HG03460 (cell line): ENCODE data around the gene GPR37.

ENCODE experiments used
- ATAC-seq: cut with Tn5 transposase; IDR thresholded peaks from one replicate; pipeline ENCODE4 v1.9.1; 2021; ENCODE audit not compliant: unreplicated experiment

Gene GPR37

DNA sequence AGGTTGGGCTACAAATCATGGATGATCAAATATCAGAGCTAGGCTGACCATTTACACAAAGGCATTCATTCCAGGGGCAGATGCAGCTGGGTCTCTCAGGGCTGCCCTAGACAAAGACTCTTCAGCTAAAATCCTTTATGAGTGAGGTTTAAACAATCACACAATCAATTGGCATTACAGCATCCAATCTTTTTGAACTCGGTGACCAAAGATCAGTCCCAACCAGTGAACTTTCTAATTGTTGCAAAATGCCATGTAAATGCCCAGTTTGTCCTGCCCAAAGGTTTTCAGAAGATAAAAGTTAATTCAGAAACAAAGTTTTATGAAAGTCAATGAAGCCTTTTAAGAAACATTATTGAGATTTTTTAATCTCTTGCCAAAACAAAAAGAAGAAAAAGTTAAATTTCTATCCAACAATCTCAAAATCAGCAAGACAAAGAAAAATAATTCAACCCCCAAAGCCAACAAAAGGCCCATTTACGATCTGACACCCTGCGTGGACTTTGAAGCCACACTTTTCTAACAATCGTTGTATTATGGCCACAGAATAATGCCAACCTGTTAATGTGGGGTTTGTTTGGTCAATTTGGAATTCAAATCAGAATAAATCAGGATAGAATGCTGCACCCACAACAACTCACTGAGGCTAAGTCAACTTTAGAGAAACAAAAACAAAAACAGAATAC, 40.9 kb downstream of the GPR37 start:
- ATAC-seq, result no peak

- no peak for ATAC-seq
These were observed 41.5 kb downstream of the GPR37 start for GRCh38 chr7:124724079-124724478.

GRCh38 chr7:124723012-124723411, 42.6 kb downstream of the GPR37 start:
- no peak for ATAC-seq

GRCh38 chr7:124722292-124722691, 43.3 kb downstream of the GPR37 start:
- no peak for ATAC-seq

GRCh38 chr7:124720195-124720594, 45.4 kb downstream of the GPR37 start:
- no peak for ATAC-seq

- ATAC-seq, result no peak
These were observed 47.4 kb downstream of the GPR37 start for GRCh38 chr7:124718032-124718766.

- no peak for ATAC-seq
These were observed 48.7 kb downstream of the GPR37 start for GRCh38 chr7:124716894-124717293.

DNA sequence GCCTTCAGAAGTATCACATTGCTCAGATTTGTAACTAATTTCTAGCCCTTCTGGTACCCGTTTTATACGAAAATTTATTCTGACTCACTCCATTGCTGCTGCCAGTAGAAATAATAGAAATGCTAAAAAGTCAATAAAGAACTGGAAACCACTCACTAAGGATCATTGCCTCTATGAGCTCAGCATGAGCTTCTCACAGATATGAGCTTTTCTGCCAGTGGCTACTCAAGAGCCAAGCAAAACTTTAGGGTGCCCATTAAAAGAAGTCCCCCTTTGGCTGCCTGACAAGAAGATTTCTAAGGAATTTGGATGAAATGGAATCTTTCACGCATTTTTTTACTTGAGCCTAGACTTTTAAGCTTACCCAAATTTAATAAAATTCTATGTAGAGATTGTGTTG, 52.5 kb downstream of the GPR37 start:
- ATAC-seq, result no peak

- ATAC-seq, result no peak
These were observed 53.6 kb downstream of the GPR37 start for GRCh38 chr7:124712017-124712416.

DNA sequence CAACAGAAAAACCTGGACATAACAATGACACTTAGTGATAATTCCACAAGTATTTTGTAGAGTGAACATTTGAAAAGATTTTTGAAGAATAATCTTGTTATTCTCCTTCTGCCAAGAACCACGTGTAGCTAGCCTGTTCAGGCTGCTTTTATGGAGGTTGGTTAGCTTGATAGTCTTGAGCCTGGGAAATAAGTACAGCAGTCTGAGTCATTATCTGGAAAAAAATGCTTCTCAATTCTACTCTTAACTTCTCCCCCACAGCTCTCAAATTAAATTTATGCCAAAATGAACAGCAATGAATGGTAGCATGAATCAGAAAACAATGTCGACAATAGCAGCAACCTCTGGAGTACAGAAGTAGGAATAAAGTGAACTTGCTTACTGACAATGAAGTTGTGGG, 63.2 kb downstream of the GPR37 start:
- no peak for ATAC-seq

DNA sequence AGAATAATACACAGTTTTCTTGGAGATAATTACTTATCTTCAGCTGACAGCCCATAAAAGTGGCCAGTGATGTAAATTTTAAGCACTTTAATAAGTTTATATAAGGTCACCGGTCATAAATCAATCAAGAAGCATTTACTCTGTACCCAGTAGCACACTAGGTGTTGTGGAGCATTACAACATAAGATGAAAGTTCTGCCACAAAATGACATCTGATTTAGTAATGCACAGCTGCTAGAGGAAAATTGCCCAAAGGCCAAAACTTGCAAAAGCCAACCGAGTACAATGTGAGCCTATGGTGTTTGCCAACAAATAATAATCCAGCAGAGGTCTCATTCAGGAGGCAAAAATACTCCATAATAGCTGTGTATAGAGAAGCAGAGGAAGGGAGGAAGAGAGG, 63.6 kb downstream of the GPR37 start:
- no peak for ATAC-seq

GRCh38 chr7:124700655-124701054, 64.9 kb downstream of the GPR37 start:
- no peak for ATAC-seq

- ATAC-seq, result no peak
These were observed 66.6 kb downstream of the GPR37 start for GRCh38 chr7:124698964-124699363.

DNA sequence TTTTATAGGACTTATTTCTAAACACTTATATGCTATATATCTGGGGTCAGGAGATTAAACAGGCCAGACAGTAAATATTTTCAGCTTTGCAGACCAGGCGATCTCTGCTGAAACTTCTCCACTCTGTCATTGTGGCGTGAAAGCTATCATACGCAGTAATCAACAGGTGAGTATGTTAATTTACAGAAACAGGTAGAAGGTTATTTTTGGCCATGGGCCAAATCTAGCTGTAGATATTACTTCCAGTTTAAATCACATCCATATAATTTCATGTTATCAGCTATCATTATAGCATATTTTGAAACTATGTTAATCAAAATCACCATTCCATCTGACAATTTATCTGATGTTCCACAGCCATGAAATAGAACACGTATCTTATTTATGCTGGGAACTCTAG, 67.8 kb downstream of the GPR37 start:
- ATAC-seq, result no peak
